GM19463 (cell line): ENCODE measurements around the gene FAM131A.

ENCODE experiments used
- ATAC-seq: cut with Tn5 transposase; IDR thresholded peaks from one replicate; pipeline ENCODE4 v1.9.1; 2021; ENCODE audit warnings: mild to moderate bottlenecking, moderate library complexity; ENCODE audit not compliant: unreplicated experiment

FAM131A gene

GRCh38 chr3:184355261-184356040 is 18.1 kb downstream of the FAM131A start:
- no peak for ATAC-seq

GRCh38 chr3:184357248-184358123 is 20.1 kb downstream of the FAM131A start:
- ATAC-seq: no peak

GRCh38 chr3:184358124-184358767 is 20.8 kb downstream of the FAM131A start:
- no peak for ATAC-seq

- ATAC-seq: no peak
Observed at GRCh38 chr3:184358921-184359350, 21.5 kb downstream of the FAM131A start.

- no peak for ATAC-seq
Observed at GRCh38 chr3:184359610-184360009, 22.2 kb downstream of the FAM131A start.

- no peak for ATAC-seq
Observed at GRCh38 chr3:184360070-184360928, 22.9 kb downstream of the FAM131A start.

GRCh38 chr3:184360929-184361531 is 23.6 kb downstream of the FAM131A start:
- peak; percentile 3 for ATAC-seq

- peak; percentile 45 for ATAC-seq
Observed at GRCh38 chr3:184361532-184361931, 24.1 kb downstream of the FAM131A start, which contains the start of the genes CLCN2 and POLR2H. TSS of gene CLCN2 (minus strand) at chr3:184361605. CDS start at chr3:184361479, 126 bp downstream. TSS of gene POLR2H (plus strand) at chr3:184361710. CDS start at chr3:184363493, 1,783 bp downstream.

- no peak for ATAC-seq
Observed at GRCh38 chr3:184361932-184362667, 24.7 kb downstream of the FAM131A start.

GRCh38 chr3:184362668-184363546 is 25.5 kb downstream of the FAM131A start:
- peak; percentile 78 for ATAC-seq

- no peak for ATAC-seq
Observed at GRCh38 chr3:184366619-184367289, 29.4 kb downstream of the FAM131A start.

GRCh38 chr3:184368116-184368515 is 30.7 kb downstream of the FAM131A start:
- no peak for ATAC-seq

- no peak for ATAC-seq
Observed at GRCh38 chr3:184368586-184369183, 31.3 kb downstream of the FAM131A start.

- peak; percentile 86 for ATAC-seq
Observed at GRCh38 chr3:184371570-184372018, 34.2 kb downstream of the FAM131A start.

- no peak for ATAC-seq
Observed at GRCh38 chr3:184372296-184372821, 35.0 kb downstream of the FAM131A start.

- no peak for ATAC-seq
Observed at GRCh38 chr3:184372911-184373310, 35.5 kb downstream of the FAM131A start.

- no peak for ATAC-seq
Observed at GRCh38 chr3:184373422-184373821, 36.0 kb downstream of the FAM131A start.
